Midbrain (tissue), 1 donor: ENCODE data around the gene GALNT4.

Experiments used
- DNase-seq: peaks from one replicate; lab custom pipeline; 2025; lab: John Stamatoyannopoulos, UW

The GALNT4 gene

GRCh38 chr12:89524541-89525304, at the start of gene GALNT4:
Gene GALNT4 (minus strand): TSS chr12:89524796. CDS start chr12:89524549, 247 bp downstream.
- DNase-seq, result peak; percentile 84

- DNase-seq, result no peak
Measured at GRCh38 chr12:89573051-89573810, 48.6 kb upstream of the GALNT4 start.

- no peak for DNase-seq
Measured at GRCh38 chr12:89571491-89572195, 47.0 kb upstream of the GALNT4 start.

- DNase-seq, result no peak
Measured at GRCh38 chr12:89568484-89568883, 43.9 kb upstream of the GALNT4 start.

- DNase-seq, result no peak
Measured at GRCh38 chr12:89567691-89568239, 43.2 kb upstream of the GALNT4 start.

GRCh38 chr12:89566615-89567014, 42.0 kb upstream of the GALNT4 start:
- no peak for DNase-seq

- no peak for DNase-seq
Measured at GRCh38 chr12:89565002-89565401, 40.4 kb upstream of the GALNT4 start.

GRCh38 chr12:89559753-89560152, 35.2 kb upstream of the GALNT4 start:
- DNase-seq, result no peak

- DNase-seq, result no peak
Measured at GRCh38 chr12:89556976-89557375, 32.4 kb upstream of the GALNT4 start.

- DNase-seq, result no peak
Measured at GRCh38 chr12:89552376-89552775, 27.8 kb upstream of the GALNT4 start.

GRCh38 chr12:89551747-89552146, 27.2 kb upstream of the GALNT4 start:
- DNase-seq, result no peak

GRCh38 chr12:89547101-89547500, 22.5 kb upstream of the GALNT4 start:
- no peak for DNase-seq

- no peak for DNase-seq
Measured at GRCh38 chr12:89546151-89546550, 21.6 kb upstream of the GALNT4 start.

- peak; percentile 26 for DNase-seq
Measured at GRCh38 chr12:89544681-89545184, 20.1 kb upstream of the GALNT4 start.

- DNase-seq, result no peak
Measured at GRCh38 chr12:89544022-89544421, 19.4 kb upstream of the GALNT4 start.

- DNase-seq, result peak; percentile 79
Measured at GRCh38 chr12:89542912-89543592, 18.5 kb upstream of the GALNT4 start.

GRCh38 chr12:89542236-89542635, 17.6 kb upstream of the GALNT4 start:
- DNase-seq, result no peak

- DNase-seq, result no peak
Measured at GRCh38 chr12:89540586-89540985, 16.0 kb upstream of the GALNT4 start.

- no peak for DNase-seq
Measured at GRCh38 chr12:89539426-89540223, 15.0 kb upstream of the GALNT4 start.

- DNase-seq, result no peak
Measured at GRCh38 chr12:89538897-89539296, 14.3 kb upstream of the GALNT4 start.

GRCh38 chr12:89537389-89537788, 12.8 kb upstream of the GALNT4 start:
- DNase-seq, result no peak
